ENCODE measurements around the gene KCNN4.

- TF ChIP-seq, protein P1, sequence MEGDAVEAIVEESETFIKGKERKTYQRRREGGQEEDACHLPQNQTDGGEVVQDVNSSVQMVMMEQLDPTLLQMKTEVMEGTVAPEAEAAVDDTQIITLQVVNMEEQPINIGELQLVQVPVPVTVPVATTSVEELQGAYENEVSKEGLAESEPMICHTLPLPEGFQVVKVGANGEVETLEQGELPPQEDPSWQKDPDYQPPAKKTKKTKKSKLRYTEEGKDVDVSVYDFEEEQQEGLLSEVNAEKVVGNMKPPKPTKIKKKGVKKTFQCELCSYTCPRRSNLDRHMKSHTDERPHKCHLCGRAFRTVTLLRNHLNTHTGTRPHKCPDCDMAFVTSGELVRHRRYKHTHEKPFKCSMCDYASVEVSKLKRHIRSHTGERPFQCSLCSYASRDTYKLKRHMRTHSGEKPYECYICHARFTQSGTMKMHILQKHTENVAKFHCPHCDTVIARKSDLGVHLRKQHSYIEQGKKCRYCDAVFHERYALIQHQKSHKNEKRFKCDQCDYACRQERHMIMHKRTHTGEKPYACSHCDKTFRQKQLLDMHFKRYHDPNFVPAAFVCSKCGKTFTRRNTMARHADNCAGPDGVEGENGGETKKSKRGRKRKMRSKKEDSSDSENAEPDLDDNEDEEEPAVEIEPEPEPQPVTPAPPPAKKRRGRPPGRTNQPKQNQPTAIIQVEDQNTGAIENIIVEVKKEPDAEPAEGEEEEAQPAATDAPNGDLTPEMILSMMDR (IDR thresholded peaks at IDR 0.05): no peak
- no peak for TF ChIP-seq POLR2A (IDR thresholded peaks at IDR 0.05)
Measured at GRCh38 chr19:43790587-43790986, 9.8 kb upstream of the KCNN4 start.
